ENCODE results near the gene KDELR1. TPM values are rescaled to one million over a fixed set of nuclear protein-coding genes. Genes with fewer than 3 reads are reported as not detected.

The KDELR1 gene
- total and polyA plus RNA-seq, 9 of the 15 experiments (the other 6 are each of a cell fraction or from before 2014, with no cell fraction given): 6.1 to 165 (median 58.5) TPM

GRCh38 chr19:48363810-48364597 lies 27.3 kb downstream of the KDELR1 start, which contains the start of the genes SYNGR4 and TMEM143 (continued):
- TF ChIP-seq, protein P1, sequence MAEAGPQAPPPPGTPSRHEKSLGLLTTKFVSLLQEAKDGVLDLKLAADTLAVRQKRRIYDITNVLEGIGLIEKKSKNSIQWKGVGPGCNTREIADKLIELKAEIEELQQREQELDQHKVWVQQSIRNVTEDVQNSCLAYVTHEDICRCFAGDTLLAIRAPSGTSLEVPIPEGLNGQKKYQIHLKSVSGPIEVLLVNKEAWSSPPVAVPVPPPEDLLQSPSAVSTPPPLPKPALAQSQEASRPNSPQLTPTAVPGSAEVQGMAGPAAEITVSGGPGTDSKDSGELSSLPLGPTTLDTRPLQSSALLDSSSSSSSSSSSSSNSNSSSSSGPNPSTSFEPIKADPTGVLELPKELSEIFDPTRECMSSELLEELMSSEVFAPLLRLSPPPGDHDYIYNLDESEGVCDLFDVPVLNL (CRISPR knock-in tag; IDR thresholded peaks at IDR 0.05; ENCODE audit: low read depth): peak; percentile 92
- peak; percentile 82 for TF ChIP-seq CREM (IDR thresholded peaks at IDR 0.05; ENCODE audit: low read depth)
- TF ChIP-seq GMEB1 (CRISPR knock-in tag; IDR thresholded peaks at IDR 0.05): peak; percentile 68
- peak; percentile 59; the same call in 1 of the 2 replicates for TF ChIP-seq ZBTB17 (CRISPR knock-in tag; IDR thresholded peaks at IDR 0.05)
- 0 out of 2 replicates have a peak, but pooled peaks have one; percentile 20 for TF ChIP-seq ZNF316 (IDR thresholded peaks at IDR 0.05)
- TF ChIP-seq CBX3 (IDR thresholded peaks at IDR 0.05; ENCODE audit: borderline replicate concordance in 1 of 2, low read length in 2 of 2): peak in 1 of 2 experiments; percentile 88; a peak in 1 of 3 replicates
- peak; percentile 73 for TF ChIP-seq FOS (IDR thresholded peaks at IDR 0.05; ENCODE audit: extremely low read depth, insufficient read length)
- TF ChIP-seq HES1 (IDR thresholded peaks at IDR 0.05; ENCODE audit: low read depth): peak; percentile 87
- TF ChIP-seq SMAD3 (CRISPR knock-in tag; conservative IDR thresholded peaks at IDR 0.05): 0 out of 2 replicates have a peak, but pooled peaks have one; percentile 6
- TF ChIP-seq NCOA6 (IDR thresholded peaks at IDR 0.05): no peak
- TF ChIP-seq NCOA4 (IDR thresholded peaks at IDR 0.05; ENCODE audit: partially characterized antibody): no peak
- TF ChIP-seq, protein P2, sequence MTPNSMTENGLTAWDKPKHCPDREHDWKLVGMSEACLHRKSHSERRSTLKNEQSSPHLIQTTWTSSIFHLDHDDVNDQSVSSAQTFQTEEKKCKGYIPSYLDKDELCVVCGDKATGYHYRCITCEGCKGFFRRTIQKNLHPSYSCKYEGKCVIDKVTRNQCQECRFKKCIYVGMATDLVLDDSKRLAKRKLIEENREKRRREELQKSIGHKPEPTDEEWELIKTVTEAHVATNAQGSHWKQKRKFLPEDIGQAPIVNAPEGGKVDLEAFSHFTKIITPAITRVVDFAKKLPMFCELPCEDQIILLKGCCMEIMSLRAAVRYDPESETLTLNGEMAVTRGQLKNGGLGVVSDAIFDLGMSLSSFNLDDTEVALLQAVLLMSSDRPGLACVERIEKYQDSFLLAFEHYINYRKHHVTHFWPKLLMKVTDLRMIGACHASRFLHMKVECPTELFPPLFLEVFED (CRISPR knock-in tag; conservative IDR thresholded peaks at IDR 0.05): 0 out of 2 replicates have a peak, but pooled peaks have one; percentile 8
- TF ChIP-seq CCNT2 (IDR thresholded peaks at IDR 0.05; ENCODE audit: borderline replicate concordance, extremely low read depth, insufficient read length, low read depth, low read length): peak; percentile 76
- TF ChIP-seq EGR1 (conservative IDR thresholded peaks at IDR 0.05): peak; percentile 93
- TF ChIP-seq, protein P3, sequence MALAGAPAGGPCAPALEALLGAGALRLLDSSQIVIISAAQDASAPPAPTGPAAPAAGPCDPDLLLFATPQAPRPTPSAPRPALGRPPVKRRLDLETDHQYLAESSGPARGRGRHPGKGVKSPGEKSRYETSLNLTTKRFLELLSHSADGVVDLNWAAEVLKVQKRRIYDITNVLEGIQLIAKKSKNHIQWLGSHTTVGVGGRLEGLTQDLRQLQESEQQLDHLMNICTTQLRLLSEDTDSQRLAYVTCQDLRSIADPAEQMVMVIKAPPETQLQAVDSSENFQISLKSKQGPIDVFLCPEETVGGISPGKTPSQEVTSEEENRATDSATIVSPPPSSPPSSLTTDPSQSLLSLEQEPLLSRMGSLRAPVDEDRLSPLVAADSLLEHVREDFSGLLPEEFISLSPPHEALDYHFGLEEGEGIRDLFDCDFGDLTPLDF (CRISPR knock-in tag; IDR thresholded peaks at IDR 0.05): peak; percentile 98
- peak; percentile 46 for TF ChIP-seq DPF2 (IDR thresholded peaks at IDR 0.05)
- TF ChIP-seq SP1 (CRISPR knock-in tag; IDR thresholded peaks at IDR 0.05): peak; percentile 97
- no peak for TF ChIP-seq ZNF785 (CRISPR knock-in tag; IDR thresholded peaks at IDR 0.05)
- TF ChIP-seq LCOR (CRISPR knock-in tag; IDR thresholded peaks at IDR 0.05): peak; percentile 87
- TF ChIP-seq SRSF1 (IDR thresholded peaks at IDR 0.05; ENCODE audit: low read depth, low read length): no peak
- peak; percentile 52 for TF ChIP-seq C11orf30 (IDR thresholded peaks at IDR 0.05; ENCODE audit: low read depth)
- no peak for TF ChIP-seq STAG1 (CRISPR knock-in tag; IDR thresholded peaks at IDR 0.05; ENCODE audit: borderline replicate concordance)
- TF ChIP-seq ZNF586 (CRISPR knock-in tag; conservative IDR thresholded peaks at IDR 0.05): 0 out of 2 replicates have a peak, but pooled peaks have one; percentile 21

Measured in K562 (cell line).